ENCODE data around the gene PEX7.
"Not testable (repeated sequence)": the region's sequence is repeated elsewhere in the genome, so short reads cannot be mapped to it uniquely, and the experiment has no call there.

Gene PEX7

DNA sequence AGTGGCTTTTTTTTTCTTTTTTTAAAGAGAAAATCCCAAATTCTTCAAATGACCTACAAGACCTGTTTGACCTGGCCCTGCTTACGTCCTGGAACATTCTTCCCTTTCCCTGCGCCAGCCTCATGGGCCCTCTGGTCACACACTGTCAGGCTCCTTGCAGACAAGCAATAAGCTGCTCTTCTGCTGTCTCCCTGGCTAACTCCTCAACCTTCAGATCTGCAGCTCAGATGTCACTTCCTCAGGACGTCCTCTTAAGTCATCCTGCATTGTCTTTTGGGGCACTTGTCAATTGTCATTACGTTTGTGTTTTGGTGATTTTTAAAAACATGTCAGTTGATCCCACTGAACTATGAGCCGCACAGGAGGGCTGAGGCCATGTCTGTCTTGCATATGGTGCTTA is 70.8 kb downstream of the PEX7 start:
- DNase-seq (ENCODE audit: low read depth in 2 of 3, low spot score in 2 of 3), result no peak

DNA sequence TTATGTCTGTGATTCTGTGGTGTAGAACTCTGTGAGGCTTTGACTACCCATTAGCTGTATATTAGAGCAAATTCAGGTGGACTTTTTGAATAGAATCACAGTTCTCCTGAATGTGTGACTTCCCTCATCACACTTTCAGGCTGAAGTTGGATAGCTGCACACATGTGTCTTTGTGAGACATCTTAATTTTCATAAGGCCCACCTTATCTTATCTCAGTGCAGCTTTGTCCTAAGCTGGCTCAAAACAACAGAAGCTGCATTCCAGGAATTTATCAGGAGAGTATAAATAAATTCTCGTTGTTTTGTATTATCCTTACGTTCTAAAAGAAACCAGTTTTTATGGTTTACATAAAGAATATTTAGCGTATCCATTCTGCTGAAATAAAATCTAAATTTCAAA is 73.5 kb downstream of the PEX7 start:
- no peak for DNase-seq (ENCODE audit: low read depth in 2 of 3, low spot score in 2 of 3)

DNA sequence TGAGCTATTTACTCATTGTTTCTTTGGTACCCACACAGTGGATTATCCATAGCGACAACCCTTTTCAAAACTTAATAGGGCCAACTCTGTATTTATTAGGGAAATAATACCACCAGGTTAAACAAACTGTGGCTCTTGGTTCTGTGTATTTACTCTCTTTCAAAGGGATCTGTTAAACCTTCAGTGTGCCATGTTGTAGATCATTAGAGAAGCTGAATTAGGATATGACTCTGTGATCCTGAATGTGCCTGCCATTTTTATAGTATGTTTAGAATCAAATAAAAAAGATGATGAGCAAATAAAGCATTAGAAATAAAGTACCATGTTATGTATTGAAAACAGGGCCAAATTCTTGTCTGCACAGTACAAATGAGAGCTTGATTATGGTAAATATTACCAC is 74.7 kb downstream of the PEX7 start:
- no peak for DNase-seq (ENCODE audit: low read depth in 2 of 3, low spot score in 2 of 3)

DNA sequence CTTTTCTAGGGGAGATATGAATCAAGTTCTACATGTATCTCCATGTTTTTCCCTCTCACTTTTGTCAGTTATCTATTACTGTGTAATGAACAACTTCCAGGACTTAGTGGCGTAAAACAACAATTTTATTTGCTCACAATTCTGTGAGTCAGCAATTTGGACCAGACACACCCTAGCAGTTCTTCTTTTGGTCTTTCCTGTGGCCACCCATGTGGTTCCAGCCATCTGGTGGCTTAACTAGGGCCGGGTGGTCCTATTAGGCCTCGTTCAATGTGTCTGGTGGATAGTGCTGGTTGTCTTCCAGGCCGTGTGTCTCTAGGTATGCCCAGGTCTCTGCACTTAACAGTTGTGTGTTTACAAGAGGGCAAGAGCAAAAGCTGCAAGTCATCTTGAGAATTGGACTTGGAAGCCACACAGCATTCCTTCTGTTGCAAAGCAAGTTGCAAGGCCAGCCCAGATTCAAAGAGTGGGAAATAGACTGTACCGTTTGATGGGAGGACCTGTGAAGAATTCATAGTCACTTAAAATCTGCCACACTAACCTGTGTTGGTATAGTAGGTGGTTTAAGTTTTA is 78.9 kb downstream of the PEX7 start:
- no peak for DNase-seq (ENCODE audit: low read depth in 2 of 3, low spot score in 2 of 3)

DNA sequence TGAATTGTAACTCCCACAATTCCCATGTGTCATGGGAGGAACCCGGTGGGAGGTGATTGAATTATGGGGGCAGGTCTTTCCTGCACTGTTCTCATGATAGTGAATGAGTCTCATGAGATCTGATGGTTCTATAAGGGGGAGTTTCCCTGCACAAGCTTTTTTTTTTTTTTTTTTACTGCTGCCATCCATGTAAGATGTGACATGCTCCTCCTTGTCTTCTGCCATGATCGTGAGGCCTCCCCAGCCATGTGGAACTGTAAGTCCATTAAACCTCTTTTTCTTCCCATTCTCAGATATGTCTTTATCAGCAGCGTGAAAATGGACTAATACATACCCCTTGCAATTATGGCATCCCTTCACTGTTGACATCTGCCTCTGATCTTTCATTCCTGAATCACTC is 82.1 kb downstream of the PEX7 start:
- DNase-seq (ENCODE audit: low read depth in 2 of 3, low spot score in 2 of 3), result not testable (repeated sequence)

DNA sequence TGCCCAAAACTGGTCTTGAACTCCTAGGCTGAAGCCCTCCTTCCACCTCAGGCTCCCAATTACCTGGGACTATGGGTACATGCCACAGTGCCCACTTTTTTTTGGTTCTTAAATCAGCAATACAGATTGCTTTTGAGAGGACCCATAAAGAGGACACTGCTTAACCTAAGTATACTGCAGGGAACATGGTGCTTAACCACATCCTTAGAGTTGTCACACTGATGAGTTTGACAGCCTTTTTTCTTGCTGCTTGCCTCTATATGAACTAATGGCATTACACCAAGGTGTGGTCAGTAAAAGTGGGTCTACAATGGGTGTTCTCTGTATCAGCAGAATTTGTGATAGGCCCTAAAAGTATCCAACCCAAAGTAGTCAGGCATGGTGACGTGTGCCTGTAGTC is 92.6 kb downstream of the PEX7 start:
- DNase-seq (ENCODE audit: low read depth in 2 of 3, low spot score in 2 of 3), result no peak

DNA sequence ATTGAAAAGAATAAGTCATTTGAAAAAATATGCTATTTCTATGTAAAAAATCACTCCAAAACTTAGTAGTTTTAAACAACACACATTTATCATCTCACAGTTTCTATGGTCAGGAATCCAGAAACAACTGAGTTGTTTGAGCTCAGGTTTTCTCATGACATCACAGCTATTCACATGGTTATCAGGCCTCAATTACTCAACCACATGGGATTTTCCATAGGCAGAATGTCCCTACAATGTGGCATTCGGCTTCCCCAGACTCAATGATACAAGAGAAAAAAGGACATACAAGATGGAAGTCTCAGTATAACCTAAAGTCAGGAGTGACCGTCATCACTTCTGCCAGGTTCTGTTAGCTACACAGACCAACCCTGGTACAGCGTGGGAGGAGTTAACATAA is 96.3 kb downstream of the PEX7 start:
- DNase-seq (ENCODE audit: low read depth in 2 of 3, low spot score in 2 of 3), result no peak

DNA sequence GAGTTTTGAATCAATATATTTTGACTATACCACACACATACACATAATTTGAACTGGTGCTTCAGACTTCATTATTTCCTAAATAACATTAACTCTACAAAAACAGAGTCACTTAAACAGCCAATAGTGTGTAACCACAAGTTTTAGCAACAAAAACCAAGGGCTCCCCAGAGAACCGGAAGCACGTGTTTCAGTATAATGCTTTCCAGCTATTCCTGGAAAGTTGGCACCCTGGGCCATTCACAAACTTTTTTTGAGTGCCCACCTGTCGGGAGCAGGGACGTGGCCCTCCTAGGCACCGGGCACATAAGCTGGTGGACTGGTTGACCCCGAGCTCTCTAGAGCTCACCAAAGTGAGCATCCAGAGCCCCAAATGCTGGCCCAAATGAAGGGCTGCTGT is 97.8 kb downstream of the PEX7 start:
- no peak for DNase-seq (ENCODE audit: low read depth in 2 of 3, low spot score in 2 of 3)

DNA sequence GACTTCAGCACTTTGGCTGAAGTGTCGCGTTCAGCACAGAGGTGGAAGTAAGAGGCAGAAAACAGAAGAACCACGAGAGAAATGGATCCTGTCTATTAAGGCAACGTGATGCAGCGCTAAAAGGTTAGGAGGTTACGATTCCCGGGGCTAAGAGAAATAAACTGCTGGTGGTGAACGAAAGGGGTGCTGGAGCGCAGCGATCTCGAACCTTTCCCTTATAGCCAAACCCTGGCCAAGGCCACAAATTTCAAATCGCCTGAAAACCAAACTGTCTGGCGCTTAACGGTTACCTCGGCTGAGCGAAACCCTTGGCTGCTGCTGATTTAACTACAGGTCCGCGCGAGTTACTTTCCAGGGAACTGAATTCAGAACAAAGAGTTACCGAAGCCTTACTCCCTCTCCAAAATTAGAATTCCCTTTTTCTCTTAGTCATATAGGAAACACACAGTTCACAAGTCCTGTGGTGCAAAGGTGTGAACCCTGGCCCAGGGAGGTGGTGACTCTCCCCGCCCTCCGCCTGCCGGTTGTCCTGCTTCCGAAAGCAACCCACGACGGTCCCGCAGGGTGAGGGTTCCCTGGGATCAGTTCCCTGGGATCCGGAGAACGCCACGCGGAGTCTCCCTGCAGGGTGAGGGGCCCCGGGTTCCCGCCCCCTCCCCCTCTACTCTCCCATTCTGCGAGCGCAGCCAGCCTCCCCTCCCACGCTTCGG is 98.4 kb downstream of the PEX7 start:
- no peak for DNase-seq (ENCODE audit: low read depth in 2 of 3, low spot score in 2 of 3)

DNA sequence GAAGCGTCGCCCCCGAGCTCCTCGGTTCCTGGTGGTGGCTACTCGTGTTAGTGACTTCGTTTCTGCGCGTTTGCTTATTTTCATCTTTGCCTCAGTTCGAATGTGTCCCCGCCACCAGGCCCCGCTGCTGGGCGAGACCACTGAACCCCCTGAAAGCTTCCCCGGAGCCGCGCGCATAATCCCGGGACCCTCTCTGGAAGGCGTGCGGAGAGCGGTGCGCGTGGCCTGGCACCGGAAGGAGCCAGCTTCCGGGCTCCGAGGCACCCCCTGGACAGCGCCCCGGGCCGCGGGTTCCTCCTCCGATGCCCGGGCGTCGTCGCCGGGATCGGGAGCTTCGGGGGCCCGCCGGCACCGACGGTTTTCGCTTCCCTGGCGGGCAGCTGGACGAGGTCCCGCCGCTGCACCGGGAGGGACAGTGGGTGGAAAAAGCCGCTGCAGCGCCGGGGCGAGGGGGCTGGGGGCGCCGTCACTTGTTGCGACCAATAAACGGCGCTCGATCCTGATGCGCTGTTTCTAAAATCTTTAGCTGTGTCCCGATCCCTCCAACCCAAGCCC is 99.1 kb downstream of the PEX7 start:
- no peak for DNase-seq (ENCODE audit: low read depth in 2 of 3, low spot score in 2 of 3)

DNA sequence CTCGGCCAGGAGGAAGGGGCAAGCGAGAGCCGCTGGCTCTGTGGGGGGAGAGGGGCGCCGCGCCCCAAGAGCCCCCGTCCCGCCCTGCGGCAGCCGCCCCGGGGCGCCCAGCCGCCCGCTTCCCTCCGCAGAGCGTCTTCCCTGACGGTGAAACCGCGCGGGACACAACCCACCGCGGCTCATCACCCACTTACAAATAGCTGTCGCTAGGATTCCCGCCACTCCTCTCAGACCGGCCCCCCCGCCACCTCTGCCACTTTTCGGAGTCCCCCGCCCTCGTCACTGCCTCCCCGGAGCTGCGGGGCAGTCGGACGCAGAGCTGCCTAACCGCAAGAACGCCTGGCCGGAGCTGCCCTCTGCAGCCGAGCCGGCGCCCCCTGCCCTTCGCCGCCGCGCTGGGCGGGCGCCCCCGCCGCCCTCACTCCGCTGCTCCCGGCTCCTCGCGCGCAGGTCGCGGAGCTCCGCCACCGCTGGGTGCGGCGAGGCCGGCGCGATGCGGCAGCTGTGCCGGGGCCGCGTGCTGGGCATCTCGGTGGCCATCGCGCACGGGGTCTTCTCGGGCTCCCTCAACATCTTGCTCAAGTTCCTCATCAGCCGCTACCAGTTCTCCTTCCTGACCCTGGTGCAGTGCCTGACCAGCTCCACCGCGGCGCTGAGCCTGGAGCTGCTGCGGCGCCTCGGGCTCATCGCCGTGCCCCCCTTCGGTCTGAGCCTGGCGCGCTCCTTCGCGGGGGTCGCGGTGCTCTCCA is 99.7 kb downstream of the PEX7 start, which contains the start of gene SLC35D3:
Gene SLC35D3 (plus strand): TSS at position 366 of the 749 bp plus-strand sequence. CDS start 128 bp downstream, at position 494.
- no peak for DNase-seq (ENCODE audit: low read depth in 2 of 3, low spot score in 2 of 3)

DNA sequence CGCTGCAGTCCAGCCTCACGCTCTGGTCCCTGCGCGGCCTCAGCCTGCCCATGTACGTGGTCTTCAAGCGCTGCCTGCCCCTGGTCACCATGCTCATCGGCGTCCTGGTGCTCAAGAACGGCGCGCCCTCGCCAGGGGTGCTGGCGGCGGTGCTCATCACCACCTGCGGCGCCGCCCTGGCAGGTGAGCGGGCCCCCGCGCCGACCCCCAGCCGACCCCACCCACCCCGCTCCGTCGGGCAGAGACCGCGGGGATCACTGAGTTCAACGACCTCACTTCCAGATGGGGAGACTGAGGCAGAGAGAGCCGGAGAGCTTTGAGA is 100.3 kb downstream of the PEX7 start:
- no peak for DNase-seq (ENCODE audit: low read depth in 2 of 3, low spot score in 2 of 3)

DNA sequence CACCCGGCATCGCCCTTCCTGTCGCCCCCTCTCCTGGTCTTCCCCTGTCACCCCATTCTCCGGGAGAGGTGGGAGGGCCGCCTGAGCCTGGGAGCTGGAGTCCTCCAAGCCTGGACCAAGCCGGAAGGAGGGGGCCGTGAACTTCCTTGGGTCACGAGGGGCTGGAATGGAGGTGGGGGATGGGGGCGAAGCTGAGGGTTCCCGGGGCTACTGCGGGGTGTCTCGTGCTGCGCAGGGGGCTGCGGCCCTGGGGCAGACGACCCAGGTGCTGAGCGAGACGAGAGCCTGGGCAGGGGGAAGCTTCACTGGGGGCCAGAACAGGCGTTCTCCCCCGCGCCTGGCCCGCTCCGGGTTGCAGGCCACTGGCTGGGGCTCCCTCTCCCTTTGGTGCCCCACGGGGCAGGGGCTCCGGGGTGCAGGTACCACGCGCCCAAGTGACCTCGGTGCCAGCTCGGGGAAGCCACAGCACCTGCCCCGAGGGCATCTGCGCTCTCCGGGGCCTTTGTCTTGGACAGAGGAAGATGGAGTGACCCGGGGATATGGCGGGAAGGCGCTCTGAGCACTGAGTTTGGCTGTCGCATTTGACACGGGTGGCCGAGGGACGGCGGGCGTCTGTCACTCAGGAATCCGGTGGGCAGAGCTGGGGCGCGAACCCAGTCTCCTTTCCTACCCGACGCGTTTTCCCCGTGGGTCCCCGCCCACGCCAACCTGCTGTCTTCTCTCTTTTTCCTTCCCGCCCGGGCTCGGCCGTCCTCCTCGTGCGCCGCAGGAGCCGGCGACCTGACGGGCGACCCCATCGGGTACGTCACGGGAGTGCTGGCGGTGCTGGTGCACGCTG is 100.9 kb downstream of the PEX7 start:
- DNase-seq (ENCODE audit: low read depth in 2 of 3, low spot score in 2 of 3), result no peak

DNA sequence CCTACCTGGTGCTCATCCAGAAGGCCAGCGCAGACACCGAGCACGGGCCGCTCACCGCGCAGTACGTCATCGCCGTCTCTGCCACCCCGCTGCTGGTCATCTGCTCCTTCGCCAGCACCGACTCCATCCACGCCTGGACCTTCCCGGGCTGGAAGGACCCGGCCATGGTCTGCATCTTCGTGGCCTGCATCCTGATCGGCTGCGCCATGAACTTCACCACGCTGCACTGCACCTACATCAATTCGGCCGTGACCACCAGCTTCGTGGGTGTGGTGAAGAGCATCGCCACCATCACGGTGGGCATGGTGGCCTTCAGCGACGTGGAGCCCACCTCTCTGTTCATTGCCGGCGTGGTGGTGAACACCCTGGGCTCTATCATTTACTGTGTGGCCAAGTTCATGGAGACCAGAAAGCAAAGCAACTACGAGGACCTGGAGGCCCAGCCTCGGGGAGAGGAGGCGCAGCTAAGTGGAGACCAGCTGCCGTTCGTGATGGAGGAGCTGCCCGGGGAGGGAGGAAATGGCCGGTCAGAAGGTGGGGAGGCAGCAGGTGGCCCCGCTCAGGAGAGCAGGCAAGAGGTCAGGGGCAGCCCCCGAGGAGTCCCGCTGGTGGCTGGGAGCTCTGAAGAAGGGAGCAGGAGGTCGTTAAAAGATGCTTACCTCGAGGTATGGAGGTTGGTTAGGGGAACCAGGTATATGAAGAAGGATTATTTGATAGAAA is 101.7 kb downstream of the PEX7 start:
- no peak for DNase-seq (ENCODE audit: low read depth in 2 of 3, low spot score in 2 of 3)

DNA sequence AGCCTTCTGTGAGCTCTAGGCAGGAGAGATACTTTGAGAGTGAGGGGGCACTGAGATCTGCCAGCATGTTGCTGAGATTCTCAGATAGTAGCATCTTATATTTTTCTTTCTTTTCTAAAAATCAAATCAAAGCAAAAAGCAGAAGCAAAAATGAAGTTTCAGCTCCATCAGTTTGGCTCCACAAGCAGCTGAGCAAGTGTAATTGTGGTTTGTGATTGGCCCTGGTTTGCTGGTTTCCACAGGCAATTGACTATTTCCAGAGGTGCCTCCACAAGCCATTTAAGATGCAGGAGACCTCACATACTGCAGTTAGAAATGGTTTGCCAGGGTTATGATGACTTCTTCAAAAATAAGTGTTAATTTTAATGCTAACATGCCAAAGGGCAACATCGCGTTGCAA is 104.0 kb downstream of the PEX7 start:
- no peak for DNase-seq (ENCODE audit: low read depth in 2 of 3, low spot score in 2 of 3)

DNA sequence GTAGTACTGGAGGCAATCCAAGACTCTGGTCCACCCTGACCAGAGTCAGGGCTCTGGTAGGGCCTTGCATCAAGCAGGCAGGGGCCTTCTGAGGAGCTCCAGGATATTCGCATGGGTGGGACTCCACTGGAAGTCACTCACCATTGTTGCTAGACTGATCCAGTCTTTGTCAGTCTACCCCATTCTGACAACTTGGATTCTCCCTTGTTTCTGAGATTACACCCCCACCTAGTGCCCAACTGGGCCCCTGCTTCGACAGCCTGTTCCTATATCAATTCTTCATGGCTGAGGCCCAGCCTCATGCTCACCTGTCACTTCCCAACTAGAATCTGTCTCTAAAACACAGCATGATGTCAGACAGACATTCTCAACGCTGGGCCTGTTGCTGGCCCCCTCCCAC is 104.9 kb downstream of the PEX7 start:
- no peak for DNase-seq (ENCODE audit: low read depth in 2 of 3, low spot score in 2 of 3)

DNA sequence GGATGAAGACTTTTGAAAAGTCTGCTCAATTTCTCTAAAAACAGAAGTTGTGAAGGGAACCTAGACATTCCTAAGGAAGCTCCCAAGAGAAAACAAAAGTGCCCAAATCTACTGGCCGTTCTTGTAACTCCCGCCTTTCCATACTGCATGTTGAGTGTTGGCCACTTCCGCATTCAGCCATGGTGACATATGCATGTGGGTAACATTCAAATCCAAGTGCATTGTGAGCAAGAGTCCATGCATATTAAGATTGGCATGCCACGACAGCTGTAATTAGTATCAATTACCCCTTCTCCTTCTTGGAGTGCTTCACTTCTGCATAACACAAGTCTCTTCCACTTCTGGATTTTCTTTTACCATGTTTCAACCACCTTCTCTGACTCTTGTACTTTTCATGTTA is 108.1 kb downstream of the PEX7 start:
- DNase-seq (ENCODE audit: low read depth in 2 of 3, low spot score in 2 of 3), result no peak

DNA sequence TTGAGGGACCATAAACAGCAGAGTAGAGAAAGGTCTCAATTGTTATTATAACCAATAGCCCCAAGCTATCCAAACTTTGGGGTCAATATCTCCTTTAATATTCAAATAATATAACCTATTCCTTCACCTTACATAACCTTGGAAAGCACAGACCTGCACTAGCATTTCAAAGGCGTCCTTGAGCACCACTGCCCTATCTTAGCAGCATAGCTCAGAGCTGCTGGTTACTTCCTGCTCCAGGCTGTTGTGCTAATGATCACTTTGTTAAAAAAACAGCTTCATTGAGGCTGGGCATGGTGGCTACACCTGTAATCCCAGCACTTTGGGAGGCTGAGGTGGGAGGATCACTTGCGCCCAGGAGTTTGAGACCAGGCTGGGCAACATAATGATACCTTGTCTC is 110.2 kb downstream of the PEX7 start:
- DNase-seq (ENCODE audit: low read depth in 2 of 3, low spot score in 2 of 3), result no peak

DNA sequence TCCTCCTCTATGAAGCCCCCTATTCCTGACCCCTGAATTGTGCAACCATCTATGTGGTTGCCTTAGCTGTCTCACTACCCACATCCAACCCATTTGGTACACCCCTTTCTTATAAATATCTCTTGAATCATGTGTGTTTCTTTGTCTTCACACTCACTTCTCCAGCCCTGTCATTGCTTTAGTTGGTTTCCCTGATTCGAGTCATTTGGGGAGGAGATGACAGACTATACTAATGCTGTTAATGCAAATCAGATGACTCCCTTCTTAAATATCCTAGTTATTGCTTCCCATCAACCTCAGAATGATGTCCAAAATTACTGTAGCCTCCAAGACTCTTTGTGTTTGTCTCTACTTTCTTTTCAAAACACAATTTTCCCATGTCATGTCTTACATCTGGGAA is 122.7 kb downstream of the PEX7 start:
- DNase-seq (ENCODE audit: low read depth in 2 of 3, low spot score in 2 of 3), result no peak

DNA sequence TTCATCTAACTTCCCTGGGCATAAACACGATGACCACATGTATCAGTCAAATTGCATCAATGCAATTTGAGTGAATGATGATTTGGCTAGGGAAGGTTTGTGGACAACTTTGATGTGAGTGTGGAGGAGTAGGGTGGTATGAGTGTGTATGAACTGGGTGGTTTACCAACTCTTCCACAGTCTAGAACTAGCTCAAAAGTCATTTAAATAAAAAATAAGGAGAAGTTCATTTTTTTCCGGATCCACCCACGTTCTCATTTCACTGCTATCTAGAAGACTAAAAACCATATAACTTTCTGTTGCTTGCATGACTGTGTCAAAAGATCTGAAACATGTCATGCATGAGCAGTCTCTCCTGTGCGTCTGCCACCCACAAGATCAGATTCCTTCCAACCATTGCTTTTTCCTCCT is 123.3 kb downstream of the PEX7 start:
- DNase-seq (ENCODE audit: low read depth in 2 of 3, low spot score in 2 of 3), result no peak

DNA sequence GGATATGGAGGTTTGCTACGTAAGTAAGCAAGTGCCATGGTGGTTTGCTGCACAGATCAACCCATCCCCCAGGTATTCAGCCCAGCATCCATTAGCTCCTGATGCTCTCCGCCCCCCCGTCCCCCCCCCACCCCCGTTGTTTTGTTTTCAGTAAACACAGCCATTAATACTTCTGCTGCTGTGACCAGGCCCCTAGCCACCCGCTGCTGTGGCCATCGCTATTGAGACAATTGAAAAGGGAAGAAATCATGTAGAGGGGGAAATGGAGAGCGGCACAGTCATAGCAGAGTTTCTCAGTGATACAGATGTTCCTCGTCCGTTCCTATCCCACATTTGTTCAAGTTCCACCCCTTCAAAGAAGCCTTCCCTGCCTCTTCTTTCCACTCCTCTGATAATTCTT is 124.6 kb downstream of the PEX7 start:
- DNase-seq (ENCODE audit: low read depth in 2 of 3, low spot score in 2 of 3), result no peak
